PFSK-1 (cell line): Measurements from ENCODE around the gene MT1G.

ENCODE experiments used
- FOXP2 ChIP-seq: optimal IDR thresholded peaks from 2 replicates; pipeline ENCODE3; 2011; ENCODE audit warnings: borderline replicate concordance, control low read depth, inconsistent platforms; ENCODE audit not compliant: insufficient read depth; ENCODE audit errors: extremely low read length, extremely low read depth
- POLR2AphosphoS5 ChIP-seq: IDR thresholded peaks from 2 replicates; pipeline ENCODE4 v1.6.1; 2012; ENCODE audit warnings: low read depth, mild to moderate bottlenecking, control low read depth, low read length, moderate library complexity
- REST ChIP-seq, 2 experiments: IDR thresholded peaks; 2 replicates each; pipeline versions ENCODE4 v1.6.1 to v1.8.0; 2011 to 2012; ENCODE audit warnings: low read depth in 2 of 2, low read length in 2 of 2, control low read depth in 1 of 2, inconsistent platforms in 1 of 2, mild to moderate bottlenecking in 1 of 2, moderate library complexity in 1 of 2; ENCODE audit not compliant: insufficient read depth in 1 of 2
- SIN3A ChIP-seq: IDR thresholded peaks from 2 replicates; pipeline ENCODE4 v1.6.1; 2012; ENCODE audit warnings: mild to moderate bottlenecking, low read length, moderate library complexity, borderline replicate concordance; ENCODE audit not compliant: insufficient read depth
- TAF1 ChIP-seq: IDR thresholded peaks from 2 replicates; pipeline ENCODE4 v1.6.1; 2012; ENCODE audit warnings: low read length, control low read depth, borderline replicate concordance; ENCODE audit not compliant: insufficient read depth

Gene MT1G

GRCh38 chr16:56632848-56633365, 35.0 kb downstream of the MT1G start:
- no peak for TF ChIP-seq SIN3A
- no peak for TF ChIP-seq REST (IDR thresholded peaks at IDR 0.05; ENCODE audit: insufficient read depth in 1 of 2, low read depth in 2 of 2, low read length in 2 of 2)
- no peak for TF ChIP-seq POLR2AphosphoS5
- no peak for TF ChIP-seq TAF1
- TF ChIP-seq FOXP2: no peak

GRCh38 chr16:56632156-56632847, 35.6 kb downstream of the MT1G start, which contains the start of gene MT1M:
MT1M (plus strand) TSS chr16:56632659; CDS start chr16:56632732, 73 bp downstream.
- TF ChIP-seq POLR2AphosphoS5 (no peak), TAF1 (no peak), REST (IDR thresholded peaks at IDR 0.05; ENCODE audit: insufficient read depth in 1 of 2, low read depth in 2 of 2, low read length in 2 of 2) (no peak), FOXP2 (no peak), SIN3A (no peak)

GRCh38 chr16:56631832-56632155, 36.1 kb downstream of the MT1G start:
- no peak for TF ChIP-seq SIN3A
- TF ChIP-seq POLR2AphosphoS5: no peak

GRCh38 chr16:56631197-56631596, 36.7 kb downstream of the MT1G start:
- TF ChIP-seq TAF1 (no peak), FOXP2 (no peak), REST (IDR thresholded peaks at IDR 0.05; ENCODE audit: insufficient read depth in 1 of 2, low read depth in 2 of 2, low read length in 2 of 2) (no peak), SIN3A (no peak), POLR2AphosphoS5 (no peak)

- TF ChIP-seq FOXP2 (no peak), POLR2AphosphoS5 (no peak), SIN3A (no peak), REST (IDR thresholded peaks at IDR 0.05; ENCODE audit: insufficient read depth in 1 of 2, low read depth in 2 of 2, low read length in 2 of 2) (no peak)
These were observed 37.7 kb downstream of the MT1G start for GRCh38 chr16:56630134-56630533.
